HG02642 (cell line): Measurements from ENCODE around the gene ALDH9A1.

Experiments
- ATAC-seq: cut with Tn5 transposase; IDR thresholded peaks from one replicate; pipeline ENCODE4 v1.9.1; 2021; ENCODE audit warnings: mild to moderate bottlenecking; ENCODE audit not compliant: unreplicated experiment, poor library complexity

ALDH9A1 gene

DNA sequence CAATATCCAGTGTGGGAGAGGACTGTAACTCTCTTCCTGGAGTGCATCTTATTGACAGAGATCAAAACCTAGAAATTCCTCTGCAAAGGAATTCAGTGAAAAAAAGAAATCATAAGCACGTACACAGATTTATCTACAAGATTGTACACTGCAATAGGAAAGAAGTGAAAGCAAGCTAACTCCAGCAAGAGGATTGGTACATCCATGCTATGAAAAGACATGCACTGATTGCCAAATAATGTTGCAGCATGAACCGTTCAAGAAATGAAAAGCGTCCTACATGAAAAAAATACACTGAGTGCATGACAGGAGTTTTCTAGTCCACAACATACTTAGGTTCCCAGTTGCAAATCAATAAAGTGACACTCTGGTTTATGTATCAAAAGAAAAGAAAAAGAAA is 69.2 kb downstream of the ALDH9A1 start:
- no peak for ATAC-seq

GRCh38 chr1:165628147-165628822 is 70.1 kb downstream of the ALDH9A1 start:
- no peak for ATAC-seq

GRCh38 chr1:165624441-165624840 is 73.9 kb downstream of the ALDH9A1 start:
- no peak for ATAC-seq

- ATAC-seq, result no peak
Measured at GRCh38 chr1:165623624-165624023, 74.7 kb downstream of the ALDH9A1 start.

DNA sequence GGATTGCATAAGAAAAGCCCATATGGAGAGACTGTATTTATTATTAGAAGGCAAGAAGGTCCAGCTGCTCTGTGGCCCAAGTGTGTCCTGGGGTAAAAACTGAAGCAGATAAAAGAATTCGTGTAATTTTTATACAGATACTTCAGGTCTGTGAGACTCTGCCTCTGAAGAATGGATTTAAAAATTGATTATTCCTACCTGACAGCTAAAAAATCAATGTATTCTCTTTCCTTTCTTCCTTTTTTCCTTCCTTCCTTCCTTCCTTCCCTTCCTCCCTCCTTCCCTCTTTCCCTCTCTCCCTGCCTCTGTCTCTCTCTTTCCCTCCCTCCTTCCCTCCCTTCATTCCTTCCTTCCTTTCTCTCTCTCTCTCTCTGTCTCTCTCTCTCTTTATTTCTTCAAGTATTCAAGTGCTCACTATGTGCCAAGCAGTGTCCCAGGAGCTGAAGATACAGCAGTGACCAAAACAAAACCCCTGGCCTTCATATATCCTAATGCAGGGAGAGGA is 78.7 kb downstream of the ALDH9A1 start:
- no peak for ATAC-seq

DNA sequence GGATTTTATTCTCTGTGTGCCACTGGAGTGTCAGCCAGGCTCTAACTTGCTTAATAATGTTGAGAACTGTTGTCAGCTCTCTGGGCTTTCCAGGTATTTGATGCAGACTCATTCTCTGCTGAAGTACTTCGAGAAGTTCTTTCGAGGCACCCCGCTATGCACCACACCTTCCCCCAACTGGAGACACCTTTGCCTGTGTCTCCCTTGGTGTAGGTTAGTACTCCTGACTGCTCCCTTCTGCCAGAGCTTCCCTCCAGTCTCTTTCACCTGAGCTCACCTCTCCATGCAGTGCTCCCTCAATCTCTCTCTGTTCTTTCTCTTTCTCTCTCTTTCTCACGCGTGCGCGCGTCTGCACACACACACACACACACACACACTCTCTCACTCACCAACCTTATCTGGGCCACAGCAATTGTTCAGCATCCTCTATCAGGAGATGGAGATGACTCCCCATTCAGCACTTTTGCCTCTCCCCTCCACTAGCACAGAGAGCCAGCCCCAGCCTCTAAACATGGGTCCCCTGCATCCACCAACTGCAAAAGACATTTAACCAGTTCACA is 81.3 kb downstream of the ALDH9A1 start:
- ATAC-seq, result no peak

DNA sequence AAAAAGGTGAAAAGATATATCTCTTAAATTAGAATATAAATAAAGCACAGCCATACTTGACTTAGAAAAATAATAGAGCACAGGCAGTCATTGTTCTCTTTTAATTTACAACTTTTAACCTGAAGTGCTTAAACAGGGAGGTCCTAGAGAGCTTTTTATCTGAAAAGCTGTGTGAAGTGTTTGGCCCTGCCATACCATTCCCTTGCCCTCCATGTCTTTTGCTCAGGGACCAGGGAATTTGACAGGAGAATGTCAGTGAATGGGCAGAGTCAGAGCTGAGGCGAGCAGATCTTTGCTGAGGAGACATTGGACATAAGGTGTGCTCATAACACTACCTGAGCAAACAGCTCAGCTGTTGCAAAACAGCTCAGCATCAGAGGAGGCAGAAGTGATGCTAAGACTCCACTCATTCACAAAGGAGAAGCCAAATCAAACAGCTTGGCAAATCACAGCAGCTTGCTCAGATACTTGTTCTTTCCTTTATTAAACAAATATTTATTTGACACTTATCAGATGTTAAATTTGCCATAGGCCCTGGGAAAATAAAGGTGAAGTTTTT is 82.2 kb downstream of the ALDH9A1 start:
- ATAC-seq, result no peak
